CD4-positive, CD25-positive, alpha-beta regulatory T cell (primary cell): ENCODE results near the gene OSBPL2. TPM values are rescaled to one million over a fixed set of nuclear protein-coding genes. Genes with fewer than 3 reads are reported as not detected.

ENCODE experiments used
- ATAC-seq, 2 donors: fragments of 150-1000 bp; cut with Tn5 transposase; one replicate each; pipeline ENCODE4 v1.10.0; 2021; ENCODE audit warnings: low read depth in 2 of 2, moderate number of reproducible peaks in 2 of 2, moderate library complexity in 1 of 2
- DNase-seq, 3 donors: peaks; one replicate each; pipeline versions ENCODE4 v3.0.0 to v3.0.0-alpha.2; 2012 to 2022; ENCODE audit warnings: mixed read lengths in 1 of 3
- H3K27ac ChIP-seq: one replicate; pipeline ENCODE4 v1.7.0; 2013; ENCODE audit warnings: mild to moderate bottlenecking, low read length; ENCODE audit not compliant: insufficient read depth, poor library complexity, severe bottlenecking
- H3K27me3 ChIP-seq: one replicate; pipeline ENCODE4 v1.7.0; 2013; ENCODE audit warnings: low read length; ENCODE audit not compliant: control insufficient read depth, insufficient read depth
- H3K36me3 ChIP-seq: one replicate; pipeline ENCODE4 v1.7.0; 2013; ENCODE audit warnings: mild to moderate bottlenecking, low read length, moderate library complexity; ENCODE audit not compliant: control insufficient read depth, insufficient read depth
- H3K4me1 ChIP-seq: 2 replicates; pipeline ENCODE4 v1.7.0; 2013; ENCODE audit warnings: mild to moderate bottlenecking, low read length; ENCODE audit not compliant: insufficient read depth, control insufficient read depth, poor library complexity, severe bottlenecking
- H3K4me3 ChIP-seq: one replicate; pipeline ENCODE4 v1.7.0; 2013; ENCODE audit warnings: low read depth, mild to moderate bottlenecking, low read length, moderate library complexity
- H3K9me3 ChIP-seq, 2 experiments: 1 replicate in 1 of 2; 2 replicates in 1 of 2; pipeline ENCODE4 v1.7.0; 2013; ENCODE audit warnings: low read length in 2 of 2, mild to moderate bottlenecking in 1 of 2, moderate library complexity in 1 of 2; ENCODE audit not compliant: control insufficient read depth in 2 of 2
- H3K27ac Mint-ChIP-seq, 3 donors: one replicate each; pipeline ENCODE4 v1.8.0; 2020 to 2022; ENCODE audit warnings: mild to moderate bottlenecking in 3 of 3, mixed read lengths in 3 of 3, moderate library complexity in 2 of 3
- H3K27me3 Mint-ChIP-seq: one replicate; pipeline ENCODE4 v1.8.0; 2022; ENCODE audit warnings: mild to moderate bottlenecking, mixed read lengths
- H3K36me3 Mint-ChIP-seq: one replicate; pipeline ENCODE4 v1.8.0; 2020; ENCODE audit warnings: mixed read lengths
- H3K4me1 Mint-ChIP-seq, 4 donors: one replicate each; pipeline ENCODE4 v1.8.0; 2020 to 2022; ENCODE audit warnings: mixed read lengths in 4 of 4, mild to moderate bottlenecking in 1 of 4
- H3K4me3 Mint-ChIP-seq, 4 donors: one replicate each; pipeline ENCODE4 v1.8.0; 2020 to 2022; ENCODE audit warnings: mild to moderate bottlenecking in 4 of 4, mixed read lengths in 4 of 4, moderate library complexity in 3 of 4
- H3K9me3 Mint-ChIP-seq, 7 donors: one replicate each; pipeline ENCODE4 v1.8.0; 2020 to 2022; ENCODE audit warnings: mixed read lengths in 7 of 7, mild to moderate bottlenecking in 3 of 7, moderate library complexity in 2 of 7
- polyA plus RNA-seq, 4 donors: library from polyadenylated mRNA; unstranded; fragments of 300-500 nt; fragmentation: Illumina TruSeq; gene quantifications; one replicate each; pipeline ENCODE4 v1.2.3, GENCODE V29; 2021
- total RNA-seq: library from RNA; stranded (reverse); gene quantifications from one replicate; pipeline ENCODE4 v1.2.3, GENCODE V29; 2022

The OSBPL2 gene
- total RNA-seq (85.2 TPM), polyA plus RNA-seq (10 to 100 TPM; 19.3 to 23.3 (median 22.0) TPM)

- ATAC-seq (peak; percentile 96 to 98), DNase-seq (peak; percentile 99 to 100 (median 100))
- Mint-ChIP-seq H3K27me3 (no peaks in the 10 kb centered on the region), H3K4me3 (peak within 1 kb of the TSS; percentile 88 to 93 (median 90)), H3K27ac (peak within 1 kb of the TSS; percentile 97 to 99 (median 98)), H3K36me3 (peaks cover 14% of the 10 kb centered on the region), H3K9me3 (no peaks in the 10 kb centered on the region), H3K4me1 (peaks cover 5 to 49% (median 33%) of the 10 kb centered on the region in 4 donors)
- Histone ChIP-seq H3K36me3 (peaks cover 10% of the 10 kb centered on the region), H3K9me3 (peaks cover 0 to 3% of the 10 kb centered on the region in 2 experiments), H3K27me3 (no peaks in the 10 kb centered on the region), H3K27ac (peak within 1 kb of the TSS; percentile 78), H3K4me3 (peak within 1 kb of the TSS; percentile 74), H3K4me1 (peaks cover 40% of the 10 kb centered on the region)
Observed at GRCh38 chr20:62237801-62238568, at the start of gene OSBPL2. OSBPL2 (plus strand) TSS chr20:62238521; CDS start chr20:62256185, 17,664 bp downstream.

- Histone ChIP-seq H3K27me3 (no peaks in the 10 kb centered on the region), H3K4me1 (no peaks in the 10 kb centered on the region), H3K4me3 (no peak overlapping the region), H3K36me3 (peaks cover 31% of the 10 kb centered on the region), H3K9me3 (no peaks in the 10 kb centered on the region), H3K27ac (no peak overlapping the region)
- no peak overlapping the region for H3K4me3 Mint-ChIP-seq
- peaks cover 16 to 19% (median 17%) of the 10 kb centered on the region in 4 donors for H3K4me1 Mint-ChIP-seq
- ATAC-seq, result no peak
- H3K27ac Mint-ChIP-seq, result no peak overlapping the region
- H3K9me3 Mint-ChIP-seq, result no peaks in the 10 kb centered on the region
- H3K27me3 Mint-ChIP-seq, result no peaks in the 10 kb centered on the region
- H3K36me3 Mint-ChIP-seq, result peaks cover 11% of the 10 kb centered on the region
- DNase-seq, result no peak
Observed at GRCh38 chr20:62190639-62191411, 47.5 kb upstream of the OSBPL2 start.

GRCh38 chr20:62191781-62192559 is 46.4 kb upstream of the OSBPL2 start:
- no peaks in the 10 kb centered on the region for H3K27me3 ChIP-seq
- Mint-ChIP-seq H3K36me3 (peaks cover 11% of the 10 kb centered on the region), H3K27me3 (no peaks in the 10 kb centered on the region), H3K4me1 (peaks cover 9 to 13% (median 12%) of the 10 kb centered on the region in 4 donors), H3K9me3 (no peaks in the 10 kb centered on the region), H3K27ac (peak overlapping the region in 1 of 3 donors; percentile 20), H3K4me3 (no peak overlapping the region)
- ATAC-seq (no peak), DNase-seq (no peak)
- no peak overlapping the region for H3K4me3 ChIP-seq
- no peaks in the 10 kb centered on the region for H3K9me3 ChIP-seq
- peaks cover 34% of the 10 kb centered on the region for H3K36me3 ChIP-seq
- no peak overlapping the region for H3K27ac ChIP-seq
- H3K4me1 ChIP-seq, result no peaks in the 10 kb centered on the region

- ATAC-seq (no peak), DNase-seq (no peak)
- Mint-ChIP-seq H3K4me1 (peaks cover 3 to 9% (median 6%) of the 10 kb centered on the region in 4 donors), H3K9me3 (no peaks in the 10 kb centered on the region), H3K27me3 (no peaks in the 10 kb centered on the region), H3K4me3 (no peak overlapping the region), H3K36me3 (peaks cover 11% of the 10 kb centered on the region), H3K27ac (no peak overlapping the region)
- H3K27me3 ChIP-seq, result no peaks in the 10 kb centered on the region
- no peaks in the 10 kb centered on the region for H3K4me1 ChIP-seq
- peaks cover 37% of the 10 kb centered on the region for H3K36me3 ChIP-seq
- H3K4me3 ChIP-seq, result no peak overlapping the region
- H3K9me3 ChIP-seq, result no peaks in the 10 kb centered on the region
- no peak overlapping the region for H3K27ac ChIP-seq
Observed at GRCh38 chr20:62192635-62193034, 45.7 kb upstream of the OSBPL2 start.

DNA sequence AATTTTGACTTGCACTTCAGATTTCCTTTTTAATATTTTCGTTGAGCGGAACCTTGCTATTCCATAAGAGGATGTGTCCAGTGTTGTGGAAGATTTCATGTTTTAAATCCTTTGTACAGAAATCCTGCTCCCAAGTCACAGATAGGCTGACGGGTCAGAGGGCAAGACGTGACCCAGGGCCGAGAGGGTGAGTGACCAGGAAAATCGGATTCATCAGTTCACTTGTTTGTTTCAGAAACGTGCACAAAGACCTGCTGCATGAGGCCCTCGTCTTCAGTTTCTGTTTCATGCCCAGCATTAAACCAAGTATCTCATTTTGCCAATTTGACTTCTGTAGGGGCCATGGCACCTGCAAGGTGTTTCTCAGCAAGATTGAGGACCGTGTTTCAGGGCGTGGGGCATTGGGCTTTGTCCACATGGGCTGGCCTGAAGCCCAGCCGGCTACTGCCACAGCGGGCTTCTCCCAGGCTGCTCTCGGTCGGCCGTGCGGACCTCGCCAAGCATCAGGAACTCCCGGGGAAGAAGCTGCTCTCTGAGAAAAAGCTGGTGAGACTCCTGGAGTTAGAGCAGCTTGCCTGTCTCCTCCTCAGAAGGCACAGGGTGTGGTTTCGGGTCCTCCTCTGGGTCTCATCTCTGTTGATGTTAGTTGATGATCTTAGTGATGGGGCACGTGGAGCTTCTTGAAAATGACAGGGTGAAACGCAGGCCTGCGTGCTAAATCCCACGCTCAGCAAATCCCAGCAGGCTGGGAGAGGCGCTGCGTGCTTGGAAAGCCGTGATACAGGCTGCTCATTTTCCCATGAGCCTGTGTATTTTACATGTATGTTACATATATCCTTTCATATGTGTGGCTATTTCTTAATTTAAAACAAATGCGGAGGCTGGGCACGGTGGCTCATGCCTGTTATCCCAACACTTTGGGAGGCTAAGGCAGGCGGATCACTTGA is 45.0 kb upstream of the OSBPL2 start:
- DNase-seq (no peak), ATAC-seq (no peak)
- Mint-ChIP-seq H3K9me3 (no peaks in the 10 kb centered on the region), H3K27me3 (no peaks in the 10 kb centered on the region), H3K4me1 (peaks cover 0 to 6% (median 3%) of the 10 kb centered on the region in 4 donors), H3K4me3 (no peak overlapping the region), H3K36me3 (peaks cover 11% of the 10 kb centered on the region), H3K27ac (no peak overlapping the region)
- Histone ChIP-seq H3K4me1 (no peaks in the 10 kb centered on the region), H3K9me3 (no peaks in the 10 kb centered on the region), H3K36me3 (peaks cover 44% of the 10 kb centered on the region), H3K27ac (no peak overlapping the region), H3K27me3 (no peaks in the 10 kb centered on the region), H3K4me3 (no peak overlapping the region)

GRCh38 chr20:62195075-62195405 is 43.3 kb upstream of the OSBPL2 start:
- H3K9me3 Mint-ChIP-seq, result no peaks in the 10 kb centered on the region
- Histone ChIP-seq H3K27ac (no peak overlapping the region), H3K9me3 (no peaks in the 10 kb centered on the region), H3K36me3 (peaks cover 46% of the 10 kb centered on the region), H3K4me3 (no peak overlapping the region), H3K4me1 (no peaks in the 10 kb centered on the region), H3K27me3 (no peaks in the 10 kb centered on the region)
- DNase-seq (no peak), ATAC-seq (no peak)
- no peak overlapping the region for H3K27ac Mint-ChIP-seq
- H3K36me3 Mint-ChIP-seq, result peaks cover 16% of the 10 kb centered on the region
- H3K4me1 Mint-ChIP-seq, result peaks cover 0 to 4% (median 2%) of the 10 kb centered on the region in 4 donors
- H3K27me3 Mint-ChIP-seq, result no peaks in the 10 kb centered on the region
- H3K4me3 Mint-ChIP-seq, result no peak overlapping the region

DNA sequence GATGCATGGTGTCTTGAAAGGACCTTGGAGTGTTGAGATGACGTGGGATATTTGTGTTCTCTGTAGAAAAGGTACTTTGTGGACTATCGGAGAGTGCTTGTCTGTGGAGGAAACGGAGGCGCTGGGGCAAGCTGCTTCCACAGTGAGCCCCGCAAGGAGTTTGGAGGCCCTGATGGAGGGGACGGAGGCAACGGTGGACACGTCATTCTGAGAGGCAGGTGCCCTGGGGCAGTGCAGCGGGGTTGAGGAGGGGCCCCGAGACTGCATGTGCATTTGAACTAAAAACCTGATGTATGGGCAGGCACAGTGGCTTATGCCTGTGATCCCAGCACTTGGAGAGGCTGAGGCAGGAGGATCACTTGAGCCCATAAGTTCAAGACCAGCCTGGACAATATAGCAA is 42.6 kb upstream of the OSBPL2 start:
- H3K4me3 ChIP-seq, result no peak overlapping the region
- H3K4me3 Mint-ChIP-seq, result no peak overlapping the region
- no peaks in the 10 kb centered on the region for H3K9me3 ChIP-seq
- H3K4me1 ChIP-seq, result no peaks in the 10 kb centered on the region
- no peak for DNase-seq
- peaks cover 0 to 3% (median 0%) of the 10 kb centered on the region in 4 donors for H3K4me1 Mint-ChIP-seq
- H3K36me3 Mint-ChIP-seq, result peaks cover 15% of the 10 kb centered on the region
- H3K27ac ChIP-seq, result no peak overlapping the region
- peaks cover 47% of the 10 kb centered on the region for H3K36me3 ChIP-seq
- no peaks in the 10 kb centered on the region for H3K27me3 ChIP-seq
- no peaks in the 10 kb centered on the region for H3K9me3 Mint-ChIP-seq
- no peaks in the 10 kb centered on the region for H3K27me3 Mint-ChIP-seq
- no peak for ATAC-seq
- no peak overlapping the region for H3K27ac Mint-ChIP-seq
